HFF-Myc (cell line): ENCODE results near the gene MVD.
A peak's percentile ranks its signal among the peaks of the same experiment; 100 is the strongest.
"Not testable (repeated sequence)": the region's sequence is repeated elsewhere in the genome, so short reads cannot be mapped to it uniquely, and the experiment has no call there.

Source experiments
- DNase-seq: peaks from one replicate; pipeline ENCODE4 v3.0.0-alpha.2; 2011; ENCODE audit warnings: low read depth; ENCODE audit errors: extremely low read depth
- H3K4me3 ChIP-seq: replicated peaks from 2 replicates; pipeline ENCODE4 v1.5.1; 2011; ENCODE audit warnings: low read depth, mild to moderate bottlenecking, control low read depth, low read length
- TF ChIP-seq, protein P1 (sequence below): IDR thresholded peaks from 2 replicates; pipeline ENCODE4 v1.5.1; 2012; ENCODE audit warnings: mild to moderate bottlenecking, low read depth, low read length, control low read depth; ENCODE audit errors: missing control alignments

The MVD gene

DNA sequence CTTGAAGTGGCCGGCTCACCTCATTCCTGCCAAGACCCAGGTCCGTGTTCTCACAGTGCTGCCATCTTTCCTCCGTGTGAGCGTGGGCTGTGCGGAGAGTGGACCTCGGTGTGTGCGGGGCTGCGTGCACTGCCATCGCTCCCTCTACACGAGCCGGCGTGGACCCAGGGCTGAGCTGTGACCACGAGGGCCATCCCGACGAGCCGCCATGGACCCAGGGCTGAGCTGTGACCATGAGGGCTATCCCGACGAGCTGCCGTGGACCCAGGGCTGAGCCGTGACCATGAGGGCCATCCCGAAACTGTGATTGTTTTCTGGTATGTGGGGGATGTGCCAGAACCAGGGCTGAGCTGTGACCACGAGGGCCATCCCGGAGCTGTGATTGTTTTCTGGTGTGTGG, 8.9 kb upstream of the MVD start:
- DNase-seq: no peak
- TF ChIP-seq, protein P1, sequence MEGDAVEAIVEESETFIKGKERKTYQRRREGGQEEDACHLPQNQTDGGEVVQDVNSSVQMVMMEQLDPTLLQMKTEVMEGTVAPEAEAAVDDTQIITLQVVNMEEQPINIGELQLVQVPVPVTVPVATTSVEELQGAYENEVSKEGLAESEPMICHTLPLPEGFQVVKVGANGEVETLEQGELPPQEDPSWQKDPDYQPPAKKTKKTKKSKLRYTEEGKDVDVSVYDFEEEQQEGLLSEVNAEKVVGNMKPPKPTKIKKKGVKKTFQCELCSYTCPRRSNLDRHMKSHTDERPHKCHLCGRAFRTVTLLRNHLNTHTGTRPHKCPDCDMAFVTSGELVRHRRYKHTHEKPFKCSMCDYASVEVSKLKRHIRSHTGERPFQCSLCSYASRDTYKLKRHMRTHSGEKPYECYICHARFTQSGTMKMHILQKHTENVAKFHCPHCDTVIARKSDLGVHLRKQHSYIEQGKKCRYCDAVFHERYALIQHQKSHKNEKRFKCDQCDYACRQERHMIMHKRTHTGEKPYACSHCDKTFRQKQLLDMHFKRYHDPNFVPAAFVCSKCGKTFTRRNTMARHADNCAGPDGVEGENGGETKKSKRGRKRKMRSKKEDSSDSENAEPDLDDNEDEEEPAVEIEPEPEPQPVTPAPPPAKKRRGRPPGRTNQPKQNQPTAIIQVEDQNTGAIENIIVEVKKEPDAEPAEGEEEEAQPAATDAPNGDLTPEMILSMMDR: no peak
- no peak overlapping the region for H3K4me3 ChIP-seq

DNA sequence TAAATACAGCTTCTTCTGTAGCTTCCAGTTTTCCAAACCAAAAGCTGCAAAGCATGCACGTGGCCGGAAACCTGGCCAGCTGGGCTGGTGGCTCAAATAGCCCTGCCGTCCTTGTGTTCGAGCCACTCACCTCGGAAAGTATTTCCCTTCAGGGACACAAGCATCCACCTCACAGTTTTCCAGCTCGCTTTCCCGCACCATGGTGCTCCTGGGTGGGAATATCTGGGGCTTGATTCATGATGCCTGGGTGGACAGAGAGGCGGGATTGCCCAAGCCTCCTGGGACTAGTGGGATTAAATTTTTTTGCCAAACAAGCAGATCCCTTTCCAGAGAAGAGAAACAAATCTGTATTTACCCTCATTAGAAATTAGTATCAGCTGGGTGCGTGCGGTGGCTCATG, 7.1 kb upstream of the MVD start:
- no peak for DNase-seq
- TF ChIP-seq, protein P1: no peak
- no peak overlapping the region for H3K4me3 ChIP-seq

DNA sequence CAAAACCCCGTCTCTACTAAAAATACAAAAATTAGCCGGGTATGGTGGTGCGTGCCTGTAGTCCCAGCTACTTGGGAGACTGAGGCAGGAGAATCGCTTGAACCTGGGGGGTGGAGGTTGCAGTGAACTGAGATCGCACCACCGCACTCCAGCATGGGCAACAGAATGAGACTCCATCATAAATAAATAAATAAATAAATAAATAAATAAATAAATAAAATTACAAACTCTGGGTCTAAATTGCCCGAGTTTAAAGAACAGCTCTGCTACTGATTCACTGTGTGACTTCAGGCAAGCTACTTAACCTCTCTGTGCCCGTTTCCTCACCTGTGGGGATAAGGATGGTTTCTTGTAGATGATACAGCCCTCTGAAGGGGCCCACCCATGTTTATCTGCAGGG, 6.6 kb upstream of the MVD start:
- H3K4me3 ChIP-seq, DNase-seq: not testable (repeated sequence)

DNA sequence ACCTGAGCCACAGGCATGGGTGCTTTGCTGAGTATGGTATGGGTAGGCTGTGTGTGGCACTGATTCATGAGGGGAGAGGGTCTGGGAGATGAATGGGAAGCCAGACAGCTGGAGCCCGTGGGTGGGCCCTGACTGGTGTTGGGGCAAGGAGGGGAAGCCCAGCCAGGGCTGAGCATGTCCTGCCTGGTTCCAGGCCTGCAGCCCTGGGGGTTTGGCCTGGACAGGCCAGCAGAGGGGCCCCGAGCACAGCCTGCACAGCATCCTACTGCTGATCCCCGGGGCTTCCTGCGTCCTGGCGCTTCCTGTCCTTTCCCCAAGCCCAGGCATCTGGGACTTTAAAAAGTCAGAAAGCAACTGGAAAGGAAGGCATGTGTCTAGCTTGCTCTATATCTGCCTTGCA, 4.6 kb upstream of the MVD start:
- DNase-seq: no peak
- no peak overlapping the region for H3K4me3 ChIP-seq
- TF ChIP-seq, protein P1: no peak

DNA sequence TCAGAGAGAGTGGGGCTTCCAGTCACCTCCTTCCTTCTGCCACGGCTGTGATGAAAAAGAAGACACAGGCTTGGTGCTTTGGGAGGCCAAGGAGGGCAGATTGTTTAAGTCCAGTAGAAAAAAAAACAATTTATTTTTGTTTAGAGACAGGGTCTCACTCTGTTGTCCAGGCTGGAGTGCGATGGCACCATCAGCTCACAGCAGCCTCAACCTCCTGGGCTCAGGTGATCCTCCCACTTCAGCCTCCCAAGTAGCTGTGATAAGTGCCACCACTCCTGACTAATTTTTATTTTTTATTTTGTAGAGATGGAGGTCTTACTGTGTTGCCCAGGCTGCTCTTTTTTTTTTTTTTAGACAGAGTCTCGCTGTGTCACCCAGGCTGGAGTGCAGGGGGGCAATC, 2.7 kb upstream of the MVD start:
- TF ChIP-seq, protein P1: no peak
- no peak for DNase-seq
- no peak overlapping the region for H3K4me3 ChIP-seq

DNA sequence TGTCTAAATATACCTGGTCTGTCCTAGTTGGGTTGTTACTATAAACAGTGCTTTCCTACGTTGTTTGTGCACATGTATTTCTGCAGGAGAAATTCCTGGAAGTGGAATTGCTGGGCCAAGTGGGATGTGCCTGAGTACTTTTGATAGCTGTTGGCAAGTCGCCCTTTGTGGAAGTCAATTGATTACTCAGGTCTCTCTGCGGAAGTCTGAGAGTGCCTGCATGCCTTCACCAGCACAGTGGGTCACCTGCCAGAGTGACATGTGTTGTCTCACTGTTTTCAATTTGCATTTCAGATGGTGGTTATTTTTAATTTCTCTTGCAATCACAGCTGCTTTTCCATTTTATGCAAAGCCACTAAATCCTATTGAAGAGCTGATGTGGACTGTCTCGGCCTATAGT, 2.3 kb upstream of the MVD start:
- no peak overlapping the region for H3K4me3 ChIP-seq
- no peak for DNase-seq
- TF ChIP-seq, protein P1: no peak

DNA sequence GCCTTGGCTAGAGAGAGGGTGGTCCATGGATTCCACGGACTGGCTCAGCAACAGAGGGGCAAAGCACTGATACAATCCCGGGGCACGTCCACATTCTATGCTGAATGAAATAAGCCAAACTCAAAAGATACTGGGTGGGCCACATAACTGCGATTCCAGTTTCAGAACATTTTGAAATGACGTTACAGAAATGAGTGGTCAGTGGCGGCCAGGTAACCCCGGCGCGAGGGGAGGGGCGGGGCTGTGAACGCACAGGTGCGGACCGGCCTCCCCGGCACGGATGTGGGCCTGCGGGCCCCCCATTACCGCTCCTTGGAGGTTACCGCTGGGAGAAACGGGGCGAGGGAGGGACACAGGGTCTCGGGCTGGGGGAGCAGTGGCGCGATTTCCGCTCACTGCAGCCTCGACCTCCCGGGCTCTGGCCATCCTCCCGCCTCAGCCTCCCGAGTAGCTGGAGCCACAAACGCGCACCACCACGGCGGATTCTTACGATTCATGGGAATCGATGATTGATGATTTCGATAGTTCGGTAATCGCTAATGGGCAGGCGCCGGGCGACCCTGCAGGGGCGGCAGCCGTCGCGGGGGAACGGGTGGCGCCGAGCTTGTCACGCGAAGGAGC, 559 bp downstream of the MVD start:
- no peak for DNase-seq
- peak overlapping the region; percentile 83 for H3K4me3 ChIP-seq
- TF ChIP-seq, protein P1: no peak

DNA sequence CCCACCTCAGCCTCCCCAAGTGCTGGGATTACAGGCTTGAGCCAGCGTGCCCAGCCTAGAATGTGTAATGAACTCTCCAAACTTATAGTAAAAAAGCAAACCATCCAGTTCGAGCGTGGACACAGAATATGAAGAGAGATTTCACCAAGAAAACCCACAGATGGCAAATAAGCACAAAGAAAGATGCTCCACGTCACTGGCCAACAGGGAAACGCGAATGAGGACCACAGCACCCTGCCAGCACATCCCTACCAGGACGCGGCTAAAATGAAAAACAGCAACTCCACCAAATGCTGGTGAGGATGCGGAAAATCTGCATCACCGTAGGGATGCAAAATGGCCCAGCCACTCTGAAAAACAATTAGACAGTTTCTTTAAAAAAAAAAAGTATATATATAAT, 1.4 kb downstream of the MVD start:
- H3K4me3 ChIP-seq: peak overlapping the region; percentile 83
- TF ChIP-seq, protein P1: no peak

More for the DNA sequence above, 1.4 kb downstream of the MVD start:
- no peak for DNase-seq
